Esophagus squamous epithelium (tissue), 5 donors: ENCODE data around the gene GARIN3. TPM values are rescaled to one million over a fixed set of nuclear protein-coding genes. Genes with fewer than 3 reads are reported as not detected.

ENCODE experiments used
- DNase-seq: peaks from one replicate; lab custom pipeline; 2025; lab: John Stamatoyannopoulos, UW
- H3K27ac ChIP-seq, 4 donors: fragments of 200-600 bp; sonication (generic); one replicate each; pipeline ENCODE4 v1.5.1; 2016 to 2019; ENCODE audit warnings: mild to moderate bottlenecking in 1 of 4
- H3K27me3 ChIP-seq, 4 donors: fragments of 200-600 bp; sonication (generic); 1 replicate in 3 of 4; 2 replicates in 1 of 4; pipeline versions ENCODE4 v1.5.1 to v1.6.0; 2017 to 2021; ENCODE audit warnings: antibody characterized with exemption in 1 of 4
- H3K36me3 ChIP-seq, 3 donors: fragments of 200-600 bp; sonication (generic); one replicate each; pipeline ENCODE4 v1.5.1; 2016 to 2019
- H3K4me1 ChIP-seq, 3 donors: fragments of 200-600 bp; sonication (generic); one replicate each; pipeline ENCODE4 v1.5.1; 2017 to 2019
- H3K4me3 ChIP-seq, 4 donors: fragments of 200-600 bp; sonication (generic); 1 replicate in 3 of 4; 2 replicates in 1 of 4; pipeline ENCODE4 v1.5.1; 2016 to 2019; ENCODE audit warnings: mild to moderate bottlenecking in 2 of 4, moderate library complexity in 1 of 4
- H3K9me3 ChIP-seq, 3 donors: fragments of 200-600 bp; sonication (generic); one replicate each; pipeline ENCODE4 v1.5.1; 2016 to 2019
- POLR2A ChIP-seq, 4 donors: fragments of 450-650 bp; IDR thresholded peaks; one replicate each; pipeline ENCODE4 v1.6.1; 2017; ENCODE audit warnings: antibody characterized with exemption in 4 of 4, mild to moderate bottlenecking in 4 of 4, moderate library complexity in 3 of 4
- WGBS, 2 donors: methylation state at CpG; one replicate each; pipeline ENCODE4 v1.1.5; 2018; 5-methylcytosine and 5-hydroxymethylcytosine counted together
- intact Hi-C: fragments of 100-400 bp; cut with DNase I; formaldehyde crosslinking; loops from one replicate; pipeline ENCODE4 v1.15.0; 2022
- total RNA-seq, 4 donors: library from RNA; depleted of rRNA; stranded (reverse); fragments of >200 nt; gene quantifications; one replicate each; pipeline ENCODE4 v1.1.0, GENCODE V29; 2016
- TF ChIP-seq, protein P1 (sequence below), 6 experiments: fragments of 450-650 bp in 4 of 6; fragments of 200-600 bp in 2 of 6; sonication (generic) in 2 of 6; IDR thresholded peaks; one replicate each; pipeline ENCODE4 v1.5.1; 2016 to 2019; ENCODE audit warnings: antibody characterized with exemption in 6 of 6, mild to moderate bottlenecking in 4 of 6, moderate library complexity in 4 of 6
- donor health status: DM: yes; HTN: yes; CAD: no.

Gene GARIN3
- total RNA-seq, 4 donors from 2014 or later: not detected

DNA sequence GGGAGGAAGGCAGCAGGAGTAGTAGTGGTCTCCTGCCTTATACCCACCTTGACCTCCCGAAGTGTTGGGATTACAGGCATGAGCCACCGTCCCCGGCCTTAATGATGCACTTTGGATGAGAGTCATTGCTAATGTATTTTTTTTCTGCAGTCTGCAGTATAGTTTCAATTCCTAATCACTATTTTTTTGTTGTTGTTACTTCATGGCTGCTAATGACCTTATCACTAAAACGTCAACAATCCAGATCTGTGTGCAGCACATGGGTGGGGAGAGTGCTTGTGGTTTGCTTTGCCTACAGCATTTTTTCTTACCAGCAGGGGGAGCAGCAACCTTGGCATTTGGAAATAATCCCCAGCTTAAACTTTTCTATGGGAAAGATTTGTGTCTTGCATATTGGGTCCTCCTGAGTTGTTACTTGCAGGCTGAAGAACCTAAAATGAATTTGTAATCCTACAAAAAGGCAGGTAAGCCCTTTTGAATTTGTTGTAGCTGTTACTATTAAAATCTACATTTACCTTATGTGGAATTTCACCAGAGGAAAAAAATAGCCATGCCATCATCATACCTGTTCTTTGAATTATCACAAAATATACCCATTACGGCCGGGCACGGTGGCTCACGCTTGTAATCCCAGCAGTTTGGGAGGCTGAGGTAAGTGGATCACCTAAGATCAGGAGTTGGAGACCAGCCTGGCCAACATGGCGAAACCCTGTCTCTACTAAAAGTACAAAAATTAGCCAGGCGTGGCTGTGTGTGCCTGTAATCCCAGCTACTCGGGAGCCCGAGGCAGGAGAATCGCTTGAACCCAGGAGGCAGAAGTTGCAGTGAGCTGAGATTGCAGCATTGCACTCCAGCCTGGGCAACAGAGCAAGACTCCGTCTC is 17.1 kb downstream of the GARIN3 start:
- 66 to 71% methylated on average over 14 of the region's 14 CpGs for WGBS, 2 donors
- intact Hi-C loops: no loop called here
- no peaks in the 10 kb centered on the region for H3K9me3 ChIP-seq
- DNase-seq: peak; percentile 8
- H3K27ac ChIP-seq: no peak overlapping the region
- H3K4me1 ChIP-seq: peaks cover under 1 to 1% (median under 1%) of the 10 kb centered on the region in 3 donors
- no peaks in the 10 kb centered on the region for H3K27me3 ChIP-seq
- H3K36me3 ChIP-seq: no peaks in the 10 kb centered on the region
- TF ChIP-seq POLR2A (IDR thresholded peaks at IDR 0.05): no peak
- TF ChIP-seq, protein P1, sequence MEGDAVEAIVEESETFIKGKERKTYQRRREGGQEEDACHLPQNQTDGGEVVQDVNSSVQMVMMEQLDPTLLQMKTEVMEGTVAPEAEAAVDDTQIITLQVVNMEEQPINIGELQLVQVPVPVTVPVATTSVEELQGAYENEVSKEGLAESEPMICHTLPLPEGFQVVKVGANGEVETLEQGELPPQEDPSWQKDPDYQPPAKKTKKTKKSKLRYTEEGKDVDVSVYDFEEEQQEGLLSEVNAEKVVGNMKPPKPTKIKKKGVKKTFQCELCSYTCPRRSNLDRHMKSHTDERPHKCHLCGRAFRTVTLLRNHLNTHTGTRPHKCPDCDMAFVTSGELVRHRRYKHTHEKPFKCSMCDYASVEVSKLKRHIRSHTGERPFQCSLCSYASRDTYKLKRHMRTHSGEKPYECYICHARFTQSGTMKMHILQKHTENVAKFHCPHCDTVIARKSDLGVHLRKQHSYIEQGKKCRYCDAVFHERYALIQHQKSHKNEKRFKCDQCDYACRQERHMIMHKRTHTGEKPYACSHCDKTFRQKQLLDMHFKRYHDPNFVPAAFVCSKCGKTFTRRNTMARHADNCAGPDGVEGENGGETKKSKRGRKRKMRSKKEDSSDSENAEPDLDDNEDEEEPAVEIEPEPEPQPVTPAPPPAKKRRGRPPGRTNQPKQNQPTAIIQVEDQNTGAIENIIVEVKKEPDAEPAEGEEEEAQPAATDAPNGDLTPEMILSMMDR (IDR thresholded peaks at IDR 0.05): peak; percentile 73 to 88 (median 78)
- no peak overlapping the region for H3K4me3 ChIP-seq

DNA sequence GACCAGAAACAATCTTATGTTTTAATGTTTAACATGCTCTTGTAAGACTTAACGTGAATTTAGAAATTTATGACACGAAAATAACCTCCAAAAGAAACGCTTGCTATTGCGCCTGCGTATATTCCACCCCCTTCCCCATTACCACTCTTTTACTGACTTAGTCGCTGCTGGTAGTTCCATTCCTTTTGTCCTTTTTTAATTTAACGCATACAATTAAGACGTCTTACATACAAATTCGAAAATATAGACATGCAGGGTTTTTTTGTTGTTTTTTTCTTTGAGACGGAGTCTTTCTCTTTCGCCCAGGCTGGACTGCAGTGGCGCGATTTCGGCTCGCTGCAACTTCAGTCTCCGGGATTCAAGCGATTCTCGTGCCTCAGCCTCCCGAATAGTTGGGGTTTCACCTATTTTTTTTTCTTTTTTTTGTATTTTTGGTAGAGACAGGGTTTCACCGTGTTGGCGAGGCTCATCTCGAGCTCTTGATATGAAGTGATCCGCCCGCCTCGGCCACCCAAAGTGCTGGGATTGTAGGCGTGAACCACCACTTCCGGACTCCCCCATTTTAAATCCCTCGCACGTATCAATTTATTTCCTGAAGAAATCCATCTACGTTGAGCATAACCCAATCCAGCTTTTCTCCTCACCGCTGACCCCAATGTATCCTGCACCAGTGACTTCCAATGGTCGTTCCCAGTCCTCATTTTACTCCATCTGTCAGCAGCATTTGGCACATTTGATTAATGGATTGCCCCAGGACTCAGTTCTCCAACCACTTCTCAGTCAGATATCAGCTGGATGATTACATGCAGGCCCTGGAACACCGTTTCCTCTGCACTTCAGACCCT is 22.7 kb downstream of the GARIN3 start:
- no peak for TF ChIP-seq POLR2A (IDR thresholded peaks at IDR 0.05)
- intact Hi-C loops: no loop called here
- peak overlapping the region; percentile 89 to 93 (median 92) for H3K27ac ChIP-seq
- peak overlapping the region; percentile 68 to 89 (median 82) for H3K4me3 ChIP-seq
- DNase-seq: peak; percentile 25
- H3K4me1 ChIP-seq: peaks cover 12 to 21% (median 14%) of the 10 kb centered on the region in 3 donors
- WGBS, 2 donors: 6 to 12% methylated on average over 33 of the region's 33 CpGs
- H3K27me3 ChIP-seq: no peaks in the 10 kb centered on the region
- H3K9me3 ChIP-seq: no peaks in the 10 kb centered on the region
- peaks cover 0 to 11% (median 0%) of the 10 kb centered on the region in 3 donors for H3K36me3 ChIP-seq

DNA sequence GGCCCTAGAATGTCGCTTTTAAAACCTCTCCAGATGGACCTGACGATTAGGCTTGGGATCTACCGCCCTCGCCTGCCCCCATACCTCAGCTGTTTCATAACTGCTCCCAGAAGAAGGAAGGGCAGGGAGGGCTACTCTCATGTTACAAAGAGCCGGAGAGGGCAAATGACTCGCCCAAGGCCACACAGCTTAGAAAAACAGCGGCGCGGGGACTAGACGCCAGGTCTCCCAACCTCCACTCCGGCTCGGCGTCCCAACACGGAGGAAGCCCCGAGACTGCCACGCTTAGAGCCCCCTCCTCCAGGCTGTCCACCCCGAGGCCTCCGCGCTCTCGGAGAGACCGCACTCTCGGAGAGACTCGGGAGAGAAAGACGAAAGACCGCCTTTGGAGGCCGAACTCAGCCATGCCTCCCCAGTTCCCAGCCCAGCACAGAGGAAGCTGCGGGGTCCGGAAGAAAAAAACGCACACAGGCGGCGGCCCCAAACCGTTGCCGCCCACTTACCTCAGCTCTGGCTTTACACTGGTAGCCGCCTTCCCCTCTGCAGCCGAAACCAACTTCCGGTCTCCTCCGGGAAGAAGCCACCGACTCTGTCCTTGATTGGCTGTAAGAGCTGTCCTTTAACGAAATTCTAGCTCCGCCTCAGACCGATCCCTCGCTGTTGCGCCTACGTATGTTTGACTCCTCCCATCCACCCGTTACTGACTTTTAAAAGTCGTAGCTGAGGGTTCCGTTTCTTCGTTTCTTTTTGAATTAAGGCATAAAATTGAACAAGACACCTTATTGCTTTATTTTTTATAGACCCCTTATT is 23.5 kb downstream of the GARIN3 start, which contains the start of gene MED7:
Gene MED7, minus strand, starts transcription at position 549 of the 810 bp plus-strand sequence. CDS start 3,434 bp downstream, outside the sequence.
- H3K4me1 ChIP-seq: peaks cover 12 to 21% (median 14%) of the 10 kb centered on the region in 3 donors
- WGBS, 2 donors: 0 to 1% methylated on average over 33 to 42 of the region's 48 CpGs

DNA sequence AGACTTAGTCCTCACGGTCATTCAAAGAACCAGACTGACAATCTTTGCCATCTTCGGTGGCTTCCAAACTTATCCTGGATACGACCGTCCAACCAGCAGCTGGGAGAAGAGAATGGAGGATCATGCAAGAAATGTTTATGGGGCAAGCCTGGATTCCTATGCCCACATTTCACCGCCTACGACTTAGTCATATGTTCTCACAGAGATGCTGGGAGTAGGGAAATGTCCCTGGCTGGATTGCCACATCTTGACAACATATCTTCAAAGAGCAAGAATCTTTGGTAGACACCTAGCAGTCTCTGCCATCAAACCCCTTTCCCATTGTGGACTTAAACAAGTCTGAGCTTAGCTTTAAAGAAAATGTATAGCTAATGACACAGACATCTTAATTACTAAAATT is 28.4 kb downstream of the GARIN3 start:
- intact Hi-C loops: no loop called here
- Histone ChIP-seq H3K4me1 (peaks cover 8 to 16% (median 10%) of the 10 kb centered on the region in 3 donors), H3K27ac (no peak overlapping the region), H3K9me3 (no peaks in the 10 kb centered on the region), H3K27me3 (no peaks in the 10 kb centered on the region), H3K36me3 (peaks cover 0 to 28% (median 0%) of the 10 kb centered on the region in 3 donors), H3K4me3 (no peak overlapping the region)
- TF ChIP-seq POLR2A (IDR thresholded peaks at IDR 0.05): no peak
- TF ChIP-seq, protein P1 (IDR thresholded peaks at IDR 0.05): no peak
- no peak for DNase-seq
- 90 to 93% methylated on average over 6 of the region's 6 CpGs for WGBS, 2 donors

More for the DNA sequence above, 23.5 kb downstream of the GARIN3 start, which contains the start of gene MED7:
- no peaks in the 10 kb centered on the region for H3K9me3 ChIP-seq
- peak within 1 kb of the TSS; percentile 89 to 93 (median 92) for H3K27ac ChIP-seq
- H3K36me3 ChIP-seq: peaks cover 0 to 19% (median 0%) of the 10 kb centered on the region in 3 donors
- TF ChIP-seq POLR2A (IDR thresholded peaks at IDR 0.05): peak in 3 of 4 donors; percentile 69 to 82 (median 78)
- TF ChIP-seq, protein P1 (IDR thresholded peaks at IDR 0.05): no peak
- peak within 1 kb of the TSS; percentile 68 to 89 (median 82) for H3K4me3 ChIP-seq
- peak; percentile 82 for DNase-seq
- no peaks in the 10 kb centered on the region for H3K27me3 ChIP-seq
- intact Hi-C loops: no loop called here

DNA sequence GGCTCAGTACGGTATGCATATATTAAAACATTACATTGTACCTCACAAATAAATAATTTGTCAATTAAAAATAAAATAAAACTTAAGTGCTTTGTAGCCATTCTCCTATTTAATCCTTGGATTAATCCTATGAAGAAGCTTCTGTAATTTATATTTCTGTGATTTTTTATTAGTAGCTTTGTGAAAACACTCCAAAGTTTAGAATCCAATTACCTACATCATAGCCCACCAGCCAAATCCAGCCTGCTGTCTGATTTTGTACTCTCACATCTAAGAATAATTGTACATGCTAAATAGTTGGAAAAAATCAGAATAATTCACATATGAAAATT is 33.8 kb downstream of the GARIN3 start:
- WGBS, 2 donors: 6 to 36% methylated on average over 1 of the region's 1 CpG

More for the DNA sequence above, 33.8 kb downstream of the GARIN3 start:
- Histone ChIP-seq H3K4me1 (no peaks in the 10 kb centered on the region), H3K27me3 (no peaks in the 10 kb centered on the region), H3K36me3 (peaks cover 0 to 6% (median 0%) of the 10 kb centered on the region in 3 donors), H3K27ac (no peak overlapping the region), H3K9me3 (no peaks in the 10 kb centered on the region), H3K4me3 (no peak overlapping the region)
- intact Hi-C loops: no loop called here
- TF ChIP-seq, protein P1 (IDR thresholded peaks at IDR 0.05): no peak
- no peak for TF ChIP-seq POLR2A (IDR thresholded peaks at IDR 0.05)
- DNase-seq: no peak
